GM21529 (cell line): ENCODE measurements around the gene EXOSC3.

Source experiments
- ATAC-seq: cut with Tn5 transposase; IDR thresholded peaks from one replicate; pipeline ENCODE4 v1.9.1; 2021; ENCODE audit not compliant: unreplicated experiment

Gene EXOSC3

DNA sequence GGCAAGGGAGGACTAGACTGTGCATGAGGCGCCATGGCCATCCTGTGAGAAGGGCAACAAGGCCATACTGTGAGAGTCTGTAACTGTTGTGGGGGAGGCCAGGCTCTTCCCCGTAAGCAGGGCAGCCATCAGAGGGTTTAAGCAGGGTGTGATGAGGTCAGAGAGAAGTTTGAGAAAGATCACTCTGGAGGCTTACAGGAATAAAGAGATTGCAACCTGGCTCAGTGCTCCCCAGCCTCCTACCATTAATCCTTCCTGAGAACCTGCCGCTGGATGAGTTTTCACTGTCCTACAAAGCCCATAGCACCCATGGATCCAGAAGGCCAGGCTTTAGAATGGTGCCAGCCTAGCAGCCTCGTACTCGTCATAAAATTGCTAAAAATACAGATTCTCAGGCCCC is 45.6 kb downstream of the EXOSC3 start:
- ATAC-seq = no peak

DNA sequence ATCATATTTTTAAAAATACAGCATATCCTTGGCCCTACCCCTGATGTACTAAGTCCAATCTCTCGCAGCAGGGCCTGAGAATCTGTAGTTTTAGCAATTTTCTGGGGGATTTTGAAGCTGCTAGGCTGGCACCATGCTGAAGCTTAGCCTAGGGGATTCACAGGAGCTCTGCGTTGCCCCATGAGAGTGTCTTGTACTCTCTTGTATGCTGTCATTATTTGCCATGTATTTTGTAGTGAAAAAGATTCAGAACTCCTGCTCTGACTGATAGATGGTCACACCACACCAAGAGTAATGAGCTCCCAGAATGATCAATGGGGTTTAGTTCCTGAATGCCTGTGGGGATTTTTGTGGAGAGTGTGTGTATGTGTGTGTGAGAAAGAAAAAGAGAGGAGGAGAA is 51.9 kb downstream of the EXOSC3 start:
- no peak for ATAC-seq

GRCh38 chr9:37732086-37732741 is 52.6 kb downstream of the EXOSC3 start:
- no peak for ATAC-seq

GRCh38 chr9:37730839-37731238 is 54.0 kb downstream of the EXOSC3 start:
- ATAC-seq = no peak

GRCh38 chr9:37730256-37730655 is 54.6 kb downstream of the EXOSC3 start:
- no peak for ATAC-seq
